HepG2 (cell line): ENCODE results near the gene ANKRD44.

Experiments used
- CTCF ChIP-seq: sonication (generic); formaldehyde crosslinking; IDR thresholded peaks from 2 replicates; pipeline ENCODE4 v1.5.0; 2020; ENCODE audit warnings: mild to moderate bottlenecking, missing genetic modification reagents, moderate library complexity
- DNMT1 ChIP-seq: sonication (generic); formaldehyde crosslinking; IDR thresholded peaks from 2 replicates; pipeline ENCODE4 v1.5.1; 2020; ENCODE audit warnings: mild to moderate bottlenecking, missing genetic modification reagents
- EED ChIP-seq: sonication (generic); formaldehyde crosslinking; IDR thresholded peaks from 2 replicates; pipeline ENCODE4 v1.5.0; 2020; ENCODE audit warnings: mild to moderate bottlenecking, missing genetic modification reagents
- FOXM1 ChIP-seq: sonication (generic); formaldehyde crosslinking; IDR thresholded peaks from 2 replicates; pipeline ENCODE4 v1.5.0; 2020; ENCODE audit warnings: missing genetic modification reagents
- NFIC ChIP-seq: IDR thresholded peaks from 2 replicates; pipeline ENCODE4 v1.6.1; 2012; ENCODE audit warnings: mild to moderate bottlenecking, low read length, inconsistent platforms
- POLR2AphosphoS5 ChIP-seq: IDR thresholded peaks from 2 replicates; pipeline ENCODE4 v1.6.1; 2012; ENCODE audit warnings: low read depth, low read length
- POLR2G ChIP-seq: fragments of 200-400 bp; formaldehyde crosslinking; IDR thresholded peaks from 2 replicates; pipeline ENCODE4 v1.6.1; 2018; ENCODE audit warnings: mild to moderate bottlenecking, low read depth, low read length, moderate library complexity
- YY1 ChIP-seq: IDR thresholded peaks from 2 replicates; pipeline ENCODE4 v1.6.1; 2011; ENCODE audit warnings: low read length, low read depth, moderate library complexity, mild to moderate bottlenecking; ENCODE audit not compliant: insufficient read depth, insufficient replicate concordance
- ZNF275 ChIP-seq: sonication (generic); formaldehyde crosslinking; IDR thresholded peaks from 2 replicates; pipeline ENCODE4 v1.8.0; 2022; ENCODE audit warnings: missing genetic modification reagents, mild to moderate bottlenecking, inconsistent platforms, borderline replicate concordance

- TF ChIP-seq CTCF (no peak), YY1 (no peak), POLR2AphosphoS5 (no peak), FOXM1 (CRISPR knock-in tag) (no peak), DNMT1 (CRISPR knock-in tag) (no peak), EED (CRISPR knock-in tag) (no peak), ZNF275 (CRISPR knock-in tag) (no peak), POLR2G (no peak), NFIC (no peak)
These were observed 233.9 kb downstream of the ANKRD44 start for GRCh38 chr2:197076652-197077051.
